Kidney glomerular epithelial cell (primary cell): ENCODE results near the gene KDM2A.
"Not testable (repeated sequence)": the region's sequence is repeated elsewhere in the genome, so short reads cannot be mapped to it uniquely, and the experiment has no call there.

Experiments
- DNase-seq: peaks from one replicate; lab custom pipeline; 2025; lab: John Stamatoyannopoulos, UW

KDM2A gene

GRCh38 chr11:67167719-67168118, 48.7 kb downstream of the KDM2A start:
- DNase-seq = no peak

DNA sequence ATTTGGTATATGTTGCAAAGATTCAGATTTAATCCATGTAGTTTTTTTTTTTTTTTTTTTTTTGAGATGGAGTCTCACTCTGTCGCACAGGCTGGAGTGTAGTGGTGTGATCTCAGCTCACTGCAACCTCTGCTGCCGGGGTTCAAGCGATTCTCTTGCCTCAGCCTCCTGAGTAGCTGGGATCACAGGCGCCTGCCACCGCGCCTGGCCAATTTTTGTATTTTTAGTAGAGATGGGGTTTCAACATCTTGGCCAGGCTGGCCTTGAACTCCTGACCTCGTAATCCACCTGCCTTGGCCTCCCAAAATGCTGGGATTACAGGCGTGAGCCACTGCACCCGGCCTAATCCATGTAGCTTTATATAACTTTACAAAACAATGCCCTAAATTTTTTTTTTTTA, 49.8 kb downstream of the KDM2A start:
- DNase-seq = not testable (repeated sequence)

- no peak for DNase-seq
Observed at GRCh38 chr11:67174311-67174710, 55.2 kb downstream of the KDM2A start.

- no peak for DNase-seq
Observed at GRCh38 chr11:67177399-67178281, 58.6 kb downstream of the KDM2A start.

DNA sequence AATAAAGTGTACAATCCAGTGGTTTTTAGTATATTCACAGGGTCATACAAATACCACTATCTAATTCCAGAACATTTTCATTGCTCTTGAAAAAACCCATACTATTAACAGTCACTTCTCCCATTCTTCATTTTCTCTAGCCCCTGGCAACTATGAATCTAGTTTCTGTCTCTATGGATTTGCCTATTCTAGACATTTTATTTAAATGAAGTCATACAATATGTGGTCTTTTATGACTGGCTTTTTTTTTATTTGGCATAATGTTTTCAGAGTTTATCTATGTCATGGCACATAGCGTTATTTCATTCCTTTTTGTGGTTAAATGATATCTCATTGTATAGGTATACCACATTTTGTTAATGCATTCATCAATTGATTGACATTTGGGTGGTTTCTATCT, 59.4 kb downstream of the KDM2A start:
- no peak for DNase-seq

DNA sequence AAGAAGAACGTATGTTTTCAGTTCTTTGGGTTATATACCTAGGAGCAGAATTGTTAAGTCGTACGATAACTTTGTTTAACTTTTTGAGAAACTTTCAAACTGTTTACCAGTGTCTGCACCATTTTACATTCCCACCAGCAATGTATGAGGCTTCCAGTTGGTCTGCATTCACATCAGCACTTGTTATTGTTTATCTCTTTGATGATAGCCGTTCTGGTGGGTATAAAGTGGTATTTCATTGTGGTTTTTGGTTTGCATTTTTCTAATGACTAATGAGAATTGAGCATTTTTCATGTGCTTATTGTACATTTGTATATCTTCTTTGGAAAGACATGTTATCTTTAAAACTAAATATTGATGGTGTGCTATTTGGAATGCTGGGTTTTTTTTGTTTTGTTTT, 59.8 kb downstream of the KDM2A start:
- no peak for DNase-seq

- DNase-seq = no peak
Observed at GRCh38 chr11:67179892-67180490, 60.9 kb downstream of the KDM2A start.

GRCh38 chr11:67194096-67194495, 75.0 kb downstream of the KDM2A start:
- no peak for DNase-seq

DNA sequence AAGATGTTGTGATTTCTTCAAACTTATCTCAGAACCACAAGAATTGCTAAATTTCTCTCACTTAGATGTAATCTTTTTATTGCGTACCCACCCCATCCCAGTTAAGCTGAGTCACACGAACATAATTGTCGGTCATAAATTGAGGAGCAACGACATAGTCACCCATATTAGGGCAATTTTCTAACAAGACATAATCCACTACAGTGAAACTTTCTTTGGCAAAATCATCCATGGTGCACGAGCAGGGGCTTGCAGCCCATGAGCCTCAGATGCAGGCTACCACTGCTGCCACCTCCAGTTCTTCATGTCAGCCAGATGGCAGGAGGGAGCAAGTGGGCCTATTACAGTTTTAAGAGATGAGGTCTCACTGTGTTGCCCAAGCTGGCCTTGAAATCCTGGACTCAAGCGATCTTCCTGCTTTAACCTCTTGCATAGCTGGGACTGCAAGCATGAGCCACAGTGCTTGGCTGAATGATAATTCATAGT, 77.0 kb downstream of the KDM2A start:
- no peak for DNase-seq

DNA sequence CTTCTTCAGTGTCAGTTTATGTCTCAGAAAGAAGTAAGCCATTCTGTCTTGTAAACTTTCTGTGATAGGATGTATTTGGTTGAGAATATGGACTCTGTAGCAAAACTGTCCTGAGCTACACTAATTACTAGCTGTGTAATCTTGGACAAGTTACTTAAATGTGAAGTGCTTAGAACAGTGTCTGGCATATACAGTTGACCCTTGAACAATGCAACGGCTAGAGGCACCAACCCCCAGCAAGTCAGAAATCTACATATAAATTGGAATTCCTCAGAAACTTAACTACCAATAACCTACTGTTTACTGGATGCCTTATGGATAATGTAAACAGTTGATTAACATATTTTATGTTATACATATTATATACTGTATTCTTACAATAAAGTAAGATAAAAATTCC, 78.5 kb downstream of the KDM2A start:
- no peak for DNase-seq

- not testable (repeated sequence) for DNase-seq
Observed at GRCh38 chr11:67198781-67199180, 79.7 kb downstream of the KDM2A start.

DNA sequence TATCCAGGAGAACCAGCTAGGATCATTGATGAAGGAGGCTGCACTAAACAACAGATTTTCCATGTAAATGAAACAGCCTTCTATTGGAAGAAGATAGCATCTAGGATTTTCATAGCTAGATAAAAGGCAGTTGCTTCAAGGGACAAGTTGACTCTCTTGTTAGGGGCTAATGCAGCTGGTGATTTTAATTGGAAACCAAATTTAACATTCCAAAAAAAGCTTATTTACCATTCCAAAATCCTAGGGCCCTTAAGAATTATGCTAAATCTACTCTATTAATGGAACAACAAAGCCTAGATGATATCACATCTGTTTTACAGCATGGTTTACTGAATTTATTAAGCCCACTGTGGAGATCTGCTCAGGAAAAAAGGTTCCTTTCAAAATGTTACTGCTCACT, 80.7 kb downstream of the KDM2A start:
- no peak for DNase-seq

GRCh38 chr11:67202028-67202427, 83.0 kb downstream of the KDM2A start:
- DNase-seq = no peak

DNA sequence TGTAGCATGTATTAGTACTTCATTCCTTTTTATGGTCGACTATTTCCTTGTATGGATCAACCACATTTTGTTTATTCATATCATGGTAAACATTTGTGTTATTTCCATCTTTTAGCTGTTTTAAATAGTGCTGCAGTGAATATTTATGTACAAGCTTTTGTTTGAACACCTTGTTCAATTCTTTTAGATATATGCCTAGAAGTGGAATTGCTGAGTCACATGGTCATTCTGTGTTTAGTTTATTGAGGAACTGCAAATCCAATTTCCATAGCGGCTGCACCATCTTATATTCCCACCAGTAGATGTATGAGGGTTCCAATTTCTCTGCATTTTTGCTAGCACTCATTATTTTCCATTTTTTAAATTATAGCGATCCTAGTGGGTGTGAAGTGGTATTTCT, 85.8 kb downstream of the KDM2A start:
- no peak for DNase-seq

GRCh38 chr11:67209222-67209621, 90.2 kb downstream of the KDM2A start:
- not testable (repeated sequence) for DNase-seq

GRCh38 chr11:67211656-67212436, 92.8 kb downstream of the KDM2A start:
- no peak for DNase-seq

DNA sequence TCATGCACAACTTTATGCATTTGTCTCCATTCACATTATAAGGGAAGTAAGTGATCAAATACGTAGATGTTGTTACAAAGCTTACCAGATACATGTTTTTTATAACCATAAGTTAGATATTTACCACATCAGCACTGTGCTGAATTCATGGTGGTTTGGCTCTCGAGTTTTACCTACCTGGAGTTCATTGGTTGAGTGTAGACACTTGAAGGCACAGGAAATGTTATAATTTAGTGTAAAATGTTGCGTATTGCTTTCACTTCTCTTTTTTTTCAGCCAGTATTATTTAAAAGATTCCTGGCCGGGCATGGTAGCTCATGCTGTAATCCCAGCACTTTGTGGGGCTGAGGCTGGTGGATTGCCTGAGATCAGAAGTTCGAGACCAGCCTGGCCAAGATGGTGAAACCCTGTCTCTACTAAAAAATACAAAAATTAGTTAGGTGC, 94.1 kb downstream of the KDM2A start:
- no peak for DNase-seq

DNA sequence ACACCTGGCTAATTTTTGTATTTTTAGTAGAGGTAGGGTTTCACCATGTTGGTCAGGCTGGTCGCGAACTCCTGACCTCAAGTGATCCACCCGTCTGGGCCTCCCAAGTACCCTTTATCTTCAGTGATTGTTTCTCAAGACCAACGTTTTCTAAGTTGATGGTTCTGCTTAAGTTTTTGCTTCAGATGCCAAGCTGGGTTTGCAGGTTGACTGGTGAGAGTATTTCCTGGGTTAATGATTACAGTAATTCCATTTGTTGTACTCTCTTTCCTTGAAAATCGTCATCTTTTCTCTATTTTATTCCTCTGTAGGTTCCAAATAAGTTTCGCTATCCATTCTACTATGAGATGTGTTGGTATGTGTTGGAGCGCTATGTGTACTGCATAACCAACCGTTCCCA, 108.7 kb downstream of the KDM2A start:
- DNase-seq = no peak

DNA sequence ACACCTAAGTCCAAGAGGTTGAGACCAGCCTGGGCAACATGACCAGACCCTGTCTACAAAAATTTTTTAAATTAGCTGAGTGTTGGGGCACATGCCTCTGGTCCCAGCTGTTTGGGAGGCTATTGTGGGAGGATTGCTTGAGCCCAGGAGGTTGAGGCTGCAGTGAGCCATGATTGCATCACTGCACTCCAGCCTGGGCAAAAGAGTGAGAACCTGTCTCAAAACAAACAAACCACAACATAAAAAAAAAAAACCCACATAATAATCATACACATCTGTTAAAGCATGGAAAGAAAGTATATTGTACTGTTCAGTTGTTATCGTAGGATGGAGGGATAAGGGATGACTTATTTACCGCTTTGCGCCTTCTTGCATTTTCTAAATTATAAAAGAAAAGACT, 111.3 kb downstream of the KDM2A start:
- DNase-seq = no peak

- DNase-seq = no peak
Observed at GRCh38 chr11:67230886-67231285, 111.8 kb downstream of the KDM2A start.

DNA sequence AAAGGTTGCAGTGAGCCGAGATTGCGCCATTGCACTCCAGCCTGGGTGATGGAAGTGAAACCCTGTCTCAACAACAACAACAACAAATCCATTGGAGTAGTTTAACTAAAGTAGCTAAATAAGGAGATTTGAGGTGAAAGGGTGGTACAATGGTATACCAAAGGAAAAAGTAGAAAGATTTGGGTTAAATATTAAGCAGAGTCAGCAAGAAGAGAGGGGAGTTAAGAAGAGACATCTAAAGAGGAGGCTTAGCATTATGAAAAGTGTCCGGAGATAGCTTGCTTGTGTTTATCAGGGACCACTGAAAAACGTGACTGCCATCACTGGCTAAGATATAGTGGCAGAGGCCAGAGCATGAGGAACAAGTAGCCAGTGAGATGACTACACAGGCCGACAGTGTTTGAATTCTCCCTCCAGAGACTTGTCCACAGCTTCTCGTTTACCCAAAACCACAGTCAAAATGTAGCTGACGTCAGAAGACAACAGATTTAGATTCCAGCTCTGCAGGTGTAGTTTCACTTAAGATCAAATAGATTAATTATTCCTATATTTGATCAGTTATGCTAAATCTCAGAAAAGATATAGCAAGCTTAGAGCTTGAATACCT, 114.6 kb downstream of the KDM2A start:
- DNase-seq = no peak

DNA sequence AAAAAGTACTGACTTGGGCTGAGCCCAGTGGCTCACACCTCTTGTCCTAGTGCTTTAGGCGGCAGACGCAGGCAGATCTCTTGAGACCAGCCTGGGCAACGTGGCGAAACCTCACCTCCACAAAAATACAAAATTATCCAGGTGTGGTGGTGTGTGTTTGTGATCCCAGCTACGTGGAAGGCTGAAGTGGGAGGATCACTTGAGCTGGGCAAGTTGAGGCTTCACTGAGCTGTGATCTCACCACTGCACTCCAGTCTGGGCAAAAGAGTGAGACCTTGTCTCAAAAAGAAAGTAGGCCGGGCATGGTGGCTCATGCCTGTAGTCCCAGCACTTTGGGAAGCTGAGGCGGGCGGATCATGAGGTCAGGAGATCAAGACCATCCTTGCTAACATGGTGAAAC, 115.5 kb downstream of the KDM2A start:
- DNase-seq = not testable (repeated sequence)
